HUES6 (cell line): ENCODE data around the gene ARHGAP19.

Source experiments
- H3K27ac ChIP-seq: 2 replicates; pipeline ENCODE4 v1.7.0; 2013; ENCODE audit warnings: low read depth, mild to moderate bottlenecking, low read length, inconsistent platforms
- H3K27me3 ChIP-seq: 2 replicates; pipeline ENCODE4 v1.6.1; 2013; ENCODE audit warnings: low read length; ENCODE audit not compliant: control insufficient read depth, insufficient read depth
- H3K36me3 ChIP-seq: 2 replicates; pipeline ENCODE4 v1.6.1; 2013; ENCODE audit warnings: low read length; ENCODE audit not compliant: control insufficient read depth, insufficient read depth
- H3K4me1 ChIP-seq: 2 replicates; pipeline ENCODE4 v1.6.1; 2013; ENCODE audit warnings: low read length; ENCODE audit not compliant: control insufficient read depth, insufficient read depth
- H3K4me3 ChIP-seq: 2 replicates; pipeline ENCODE4 v1.5.1; 2013; ENCODE audit warnings: low read depth, low read length
- H3K9ac ChIP-seq: one replicate; pipeline ENCODE4 v1.6.1; 2013; ENCODE audit warnings: mild to moderate bottlenecking, low read length
- H3K9me3 ChIP-seq: 2 replicates; pipeline ENCODE4 v1.6.1; 2013; ENCODE audit warnings: low read depth, low read length; ENCODE audit not compliant: control insufficient read depth, insufficient read depth

Gene ARHGAP19

GRCh38 chr10:97224483-97225435 lies 67.7 kb downstream of the ARHGAP19 start:
- H3K9ac ChIP-seq: no peak overlapping the region
- peaks cover 53% of the 10 kb centered on the region for H3K36me3 ChIP-seq
- peaks cover 13% of the 10 kb centered on the region for H3K4me1 ChIP-seq
- no peaks in the 10 kb centered on the region for H3K9me3 ChIP-seq
- no peaks in the 10 kb centered on the region for H3K27me3 ChIP-seq
- H3K4me3 ChIP-seq: no peak overlapping the region
- no peak overlapping the region for H3K27ac ChIP-seq

- peaks cover 13% of the 10 kb centered on the region for H3K4me1 ChIP-seq
- H3K9ac ChIP-seq: no peak overlapping the region
- H3K4me3 ChIP-seq: no peak overlapping the region
- H3K27me3 ChIP-seq: no peaks in the 10 kb centered on the region
- no peaks in the 10 kb centered on the region for H3K9me3 ChIP-seq
- H3K27ac ChIP-seq: no peak overlapping the region
- H3K36me3 ChIP-seq: peaks cover 32% of the 10 kb centered on the region
Observed at GRCh38 chr10:97222326-97222961, 70.0 kb downstream of the ARHGAP19 start.

GRCh38 chr10:97220355-97220754 lies 72.1 kb downstream of the ARHGAP19 start:
- Histone ChIP-seq H3K27ac (no peak overlapping the region), H3K27me3 (no peaks in the 10 kb centered on the region), H3K36me3 (peaks cover 14% of the 10 kb centered on the region), H3K4me1 (peaks cover 13% of the 10 kb centered on the region), H3K9me3 (no peaks in the 10 kb centered on the region), H3K4me3 (no peak overlapping the region), H3K9ac (no peak overlapping the region)

DNA sequence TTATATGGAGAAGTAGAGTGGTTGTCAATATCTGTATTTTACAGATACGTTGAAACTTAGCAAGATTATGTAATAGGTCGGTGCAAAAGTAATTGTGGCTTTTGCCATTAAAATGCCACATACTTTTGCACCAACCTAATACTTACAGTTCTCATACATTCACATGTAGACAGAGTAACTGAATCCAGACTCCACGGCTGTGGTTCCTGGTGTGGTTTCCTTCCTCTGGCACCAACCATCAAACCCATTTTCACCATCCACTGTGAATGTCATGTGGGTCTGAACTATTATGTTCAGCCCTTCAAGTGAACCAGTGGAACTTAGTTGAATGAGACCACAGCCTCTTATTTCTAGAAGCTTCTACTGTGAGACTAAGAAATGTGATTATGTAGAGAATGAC lies 75.1 kb downstream of the ARHGAP19 start:
- Histone ChIP-seq H3K27me3 (no peaks in the 10 kb centered on the region), H3K9ac (no peak overlapping the region), H3K4me1 (peaks cover 3% of the 10 kb centered on the region; the same call in 1 of the 2 replicates), H3K27ac (no peak overlapping the region), H3K9me3 (no peaks in the 10 kb centered on the region), H3K36me3 (no peaks in the 10 kb centered on the region), H3K4me3 (no peak overlapping the region)

DNA sequence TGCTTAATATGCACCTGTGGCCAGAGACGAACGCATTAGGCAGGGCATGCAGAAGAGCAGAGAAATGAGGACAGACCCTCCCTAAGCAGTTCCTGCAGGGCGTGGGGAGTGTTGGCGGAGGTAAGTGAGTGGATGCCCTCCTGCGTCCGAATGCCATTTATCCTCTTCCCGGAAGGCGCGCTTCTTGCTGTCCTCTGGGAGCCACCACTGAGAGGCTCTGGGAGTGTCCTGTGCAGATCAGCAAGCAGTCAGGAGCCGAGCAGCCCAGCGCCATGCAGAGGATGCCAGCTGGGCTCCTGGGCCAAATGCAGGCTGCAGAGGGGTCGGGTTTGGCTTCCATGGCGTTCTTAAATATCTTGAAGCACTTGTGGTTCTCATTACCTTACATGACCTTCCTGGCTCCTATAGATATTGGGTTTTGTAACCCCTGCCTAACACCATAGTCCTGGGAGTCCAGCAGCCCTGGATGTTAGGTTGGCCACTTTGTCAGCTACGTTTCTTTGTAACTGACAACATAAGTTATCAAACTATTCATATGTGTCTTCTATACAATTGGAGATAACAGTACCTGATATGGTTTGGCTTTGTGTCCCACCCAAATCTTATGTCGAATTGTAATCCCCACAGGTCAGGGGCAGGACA lies 76.7 kb downstream of the ARHGAP19 start:
- H3K27me3 ChIP-seq: no peaks in the 10 kb centered on the region
- H3K4me1 ChIP-seq: no peaks in the 10 kb centered on the region
- H3K4me3 ChIP-seq: no peak overlapping the region
- H3K36me3 ChIP-seq: no peaks in the 10 kb centered on the region
- H3K27ac ChIP-seq: no peak overlapping the region
- no peak overlapping the region for H3K9ac ChIP-seq
- no peaks in the 10 kb centered on the region for H3K9me3 ChIP-seq

- Histone ChIP-seq H3K36me3 (no peaks in the 10 kb centered on the region), H3K27me3 (no peaks in the 10 kb centered on the region), H3K4me3 (no peak overlapping the region), H3K4me1 (no peaks in the 10 kb centered on the region), H3K9me3 (no peaks in the 10 kb centered on the region), H3K27ac (no peak overlapping the region), H3K9ac (no peak overlapping the region)
Observed at GRCh38 chr10:97213431-97213830, 79.0 kb downstream of the ARHGAP19 start.

GRCh38 chr10:97211229-97211628 lies 81.2 kb downstream of the ARHGAP19 start:
- no peak overlapping the region for H3K4me3 ChIP-seq
- no peaks in the 10 kb centered on the region for H3K9me3 ChIP-seq
- H3K9ac ChIP-seq: no peak overlapping the region
- no peak overlapping the region for H3K27ac ChIP-seq
- 0 out of 2 replicates have a peak, but pooled peaks cover 3% of the 10 kb centered on the region for H3K4me1 ChIP-seq
- no peaks in the 10 kb centered on the region for H3K27me3 ChIP-seq
- H3K36me3 ChIP-seq: no peaks in the 10 kb centered on the region

DNA sequence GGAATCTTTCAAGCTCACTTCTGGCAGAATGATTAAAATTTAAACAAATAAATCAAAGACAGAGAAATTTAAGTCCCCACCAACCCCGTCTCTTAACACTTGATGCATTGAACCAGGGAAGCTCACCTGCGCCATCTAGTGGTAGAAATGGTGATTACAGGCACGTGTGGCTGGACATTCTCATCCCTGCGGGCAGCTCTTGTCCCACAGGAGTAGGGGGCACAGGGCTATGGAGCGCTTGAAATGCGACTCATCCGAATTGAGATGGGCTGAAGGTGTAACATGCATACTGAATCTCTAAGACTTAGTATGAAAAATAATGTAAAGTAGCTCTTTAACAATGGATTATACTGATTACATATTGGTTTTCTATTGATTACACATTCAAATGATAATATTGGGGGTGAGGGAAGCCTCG lies 81.9 kb downstream of the ARHGAP19 start:
- Histone ChIP-seq H3K27ac (no peak overlapping the region), H3K9me3 (no peaks in the 10 kb centered on the region), H3K4me3 (no peak overlapping the region), H3K36me3 (no peaks in the 10 kb centered on the region), H3K9ac (no peak overlapping the region), H3K27me3 (no peaks in the 10 kb centered on the region), H3K4me1 (0 out of 2 replicates have a peak, but pooled peaks cover 3% of the 10 kb centered on the region)

GRCh38 chr10:97207756-97208346 lies 84.6 kb downstream of the ARHGAP19 start:
- no peak overlapping the region for H3K9ac ChIP-seq
- no peaks in the 10 kb centered on the region for H3K9me3 ChIP-seq
- H3K27ac ChIP-seq: no peak overlapping the region

GRCh38 chr10:97207131-97207530 lies 85.3 kb downstream of the ARHGAP19 start:
- H3K27ac ChIP-seq: no peak overlapping the region
- H3K9me3 ChIP-seq: no peaks in the 10 kb centered on the region
- H3K36me3 ChIP-seq: no peaks in the 10 kb centered on the region
- H3K4me1 ChIP-seq: 0 out of 2 replicates have a peak, but pooled peaks cover 3% of the 10 kb centered on the region
- H3K27me3 ChIP-seq: no peaks in the 10 kb centered on the region
- no peak overlapping the region for H3K4me3 ChIP-seq
- no peak overlapping the region for H3K9ac ChIP-seq

More at GRCh38 chr10:97207756-97208346, 84.6 kb downstream of the ARHGAP19 start:
- Histone ChIP-seq H3K36me3 (no peaks in the 10 kb centered on the region), H3K4me3 (no peak overlapping the region), H3K4me1 (0 out of 2 replicates have a peak, but pooled peaks cover 3% of the 10 kb centered on the region), H3K27me3 (no peaks in the 10 kb centered on the region)
